IMR-90 (cell line): Measurements from ENCODE around the gene DNAH17. TPM values are rescaled to one million over a fixed set of nuclear protein-coding genes. Genes with fewer than 3 reads are reported as not detected.

Experiments used
- ATAC-seq: fragments of 200-7000 bp; cut with Tn5 transposase; 2 replicates; pipeline ENCODE4 v1.9.1; 2020; ENCODE audit warnings: low read depth, mild to moderate bottlenecking, moderate library complexity
- BruUV-seq: library from RNA; stranded (reverse); fragments of 400-500 nt; replicated peaks from 2 replicates; lab custom pipeline; 2021; lab: Mats Ljungman, UMichigan
- CTCF ChIA-PET: fragments of 300-600 bp; formaldehyde crosslinking; extraction: SDS; loops from one replicate; lab custom pipeline; 2021; ENCODE audit warnings: antibody characterized with exemption; lab: Yijun Ruan, JAX
- POLR2A ChIA-PET: fragments of 300-600 bp; sonication (Branson Sonifier 250); formaldehyde crosslinking; loops from one replicate; lab custom pipeline; 2022; ENCODE audit warnings: antibody characterized with exemption; ENCODE audit not compliant: unreplicated experiment; lab: Charles Lee
- DNase-seq: peaks from one replicate; pipeline ENCODE4 v3.0.0; 2013
- H2AFZ ChIP-seq: replicated peaks from 2 replicates; pipeline ENCODE3; 2013; ENCODE audit warnings: low read length, mild to moderate bottlenecking; ENCODE audit not compliant: poor library complexity
- H2AK5ac ChIP-seq: 2 replicates; pipeline ENCODE4 v1.6.1; 2013; ENCODE audit warnings: low read depth, low read length, inconsistent platforms
- H2AK9ac ChIP-seq: replicated peaks from 2 replicates; pipeline ENCODE3; 2013; ENCODE audit warnings: mild to moderate bottlenecking, low read depth, low read length, moderate library complexity; ENCODE audit not compliant: poor library complexity
- H2BK120ac ChIP-seq: 2 replicates; pipeline ENCODE4 v1.6.1; 2013; ENCODE audit warnings: low read depth, low read length, inconsistent platforms
- H2BK15ac ChIP-seq: 3 replicates; pipeline ENCODE4 v1.6.1; 2013; ENCODE audit warnings: low read depth, low read length, inconsistent platforms
- H2BK20ac ChIP-seq: 2 replicates; pipeline ENCODE4 v1.6.1; 2013; ENCODE audit warnings: low read depth, mild to moderate bottlenecking, inconsistent platforms, low read length, moderate library complexity
- H2BK5ac ChIP-seq: 2 replicates; pipeline ENCODE4 v1.6.1; 2013; ENCODE audit warnings: mild to moderate bottlenecking, low read depth, low read length, inconsistent platforms; ENCODE audit not compliant: poor library complexity, severe bottlenecking
- H3K14ac ChIP-seq: replicated peaks from 2 replicates; pipeline ENCODE4 v1.6.1; 2013; ENCODE audit warnings: low read depth, low read length, inconsistent platforms
- H3K18ac ChIP-seq: 2 replicates; pipeline ENCODE4 v1.6.1; 2013; ENCODE audit warnings: low read depth, low read length, control low read depth
- H3K23ac ChIP-seq: 2 replicates; pipeline ENCODE4 v1.6.1; 2013; ENCODE audit warnings: low read depth, low read length, inconsistent platforms
- H3K27ac ChIP-seq: 2 replicates; pipeline ENCODE4 v1.5.1; 2013; ENCODE audit warnings: mild to moderate bottlenecking, control low read depth, low read length; ENCODE audit not compliant: insufficient read depth
- H3K27me3 ChIP-seq: 2 replicates; pipeline ENCODE4 v1.6.1; 2013; ENCODE audit warnings: low read length; ENCODE audit not compliant: control insufficient read depth, insufficient read depth
- H3K36me3 ChIP-seq: 2 replicates; pipeline ENCODE4 v1.6.1; 2013; ENCODE audit warnings: low read length, mixed read lengths; ENCODE audit not compliant: control insufficient read depth, insufficient read depth
- H3K4ac ChIP-seq: 2 replicates; pipeline ENCODE4 v1.6.1; 2013; ENCODE audit warnings: low read depth, low read length, inconsistent platforms
- H3K4me1 ChIP-seq: 2 replicates; pipeline ENCODE4 v1.6.1; 2013; ENCODE audit warnings: low read length, mixed read lengths; ENCODE audit not compliant: control insufficient read depth, insufficient read depth
- H3K4me2 ChIP-seq: 2 replicates; pipeline ENCODE4 v1.6.1; 2013; ENCODE audit warnings: low read depth, mild to moderate bottlenecking, control low read depth, low read length, moderate library complexity
- H3K4me3 ChIP-seq: 2 replicates; pipeline ENCODE4 v1.5.1; 2013; ENCODE audit warnings: low read depth, mild to moderate bottlenecking, control low read depth, low read length, moderate library complexity; ENCODE audit not compliant: insufficient read depth
- H3K56ac ChIP-seq: 2 replicates; pipeline ENCODE4 v1.6.1; 2013; ENCODE audit warnings: low read length, inconsistent platforms; ENCODE audit not compliant: insufficient read depth; ENCODE audit errors: extremely low read depth
- H3K79me1 ChIP-seq, 2 experiments: 2 replicates each; pipeline ENCODE4 v1.6.1; 2013; ENCODE audit warnings: low read length in 2 of 2, inconsistent platforms in 1 of 2, low read depth in 1 of 2
- H3K9ac ChIP-seq: 2 replicates; pipeline ENCODE4 v1.6.1; 2013; ENCODE audit warnings: low read depth, low read length, control low read depth
- H3K9me1 ChIP-seq: 2 replicates; pipeline ENCODE4 v1.6.1; 2013; ENCODE audit warnings: low read length, inconsistent platforms; ENCODE audit not compliant: insufficient read depth
- H3K9me3 ChIP-seq: 2 replicates; pipeline ENCODE4 v1.6.1; 2013; ENCODE audit warnings: low read length; ENCODE audit not compliant: control insufficient read depth, insufficient read depth
- H4K20me1 ChIP-seq: 2 replicates; pipeline ENCODE4 v1.6.1; 2013; ENCODE audit warnings: low read length, inconsistent platforms; ENCODE audit not compliant: insufficient read depth
- H4K5ac ChIP-seq: 2 replicates; pipeline ENCODE4 v1.6.1; 2013; ENCODE audit warnings: mild to moderate bottlenecking, low read depth, low read length, control low read depth
- H4K8ac ChIP-seq, 2 experiments: 2 replicates each; pipeline ENCODE4 v1.6.1; 2013; ENCODE audit warnings: low read depth in 2 of 2, low read length in 2 of 2, control low read depth in 1 of 2, inconsistent platforms in 1 of 2
- H4K91ac ChIP-seq: 2 replicates; pipeline ENCODE4 v1.6.1; 2013; ENCODE audit warnings: low read depth, low read length, inconsistent platforms; ENCODE audit not compliant: insufficient read depth
- BHLHE40 ChIP-seq: fragments of 150-350 bp; IDR thresholded peaks from 2 replicates; pipeline ENCODE4 v1.6.1; 2016; ENCODE audit warnings: mild to moderate bottlenecking, low read depth, low read length
- CEBPB ChIP-seq: IDR thresholded peaks from 2 replicates; pipeline ENCODE4 v1.6.1; 2012; ENCODE audit warnings: low read depth, low read length, improper control_type of control experiment
- CHD1 ChIP-seq: IDR thresholded peaks from 2 replicates; pipeline ENCODE4 v1.6.1; 2012; ENCODE audit warnings: low read depth, low read length, improper control_type of control experiment
- FOS ChIP-seq: fragments of 150-350 bp; IDR thresholded peaks from 2 replicates; pipeline ENCODE4 v1.6.1; 2016; ENCODE audit warnings: low read depth, low read length
- MAFK ChIP-seq: IDR thresholded peaks from 2 replicates; pipeline ENCODE4 v1.6.1; 2012; ENCODE audit warnings: low read depth, low read length, improper control_type of control experiment
- MAZ ChIP-seq: IDR thresholded peaks from 2 replicates; pipeline ENCODE4 v1.6.1; 2012; ENCODE audit warnings: low read depth, mild to moderate bottlenecking, low read length, improper control_type of control experiment, moderate library complexity, borderline replicate concordance
- MXI1 ChIP-seq: IDR thresholded peaks from 2 replicates; pipeline ENCODE4 v1.6.1; 2012; ENCODE audit warnings: low read depth, mild to moderate bottlenecking, low read length, moderate library complexity, borderline replicate concordance
- NFE2L2 ChIP-seq: fragments of 150-350 bp; IDR thresholded peaks from 2 replicates; pipeline ENCODE4 v1.6.1; 2016; ENCODE audit warnings: low read depth, mild to moderate bottlenecking, low read length
- POLR2A ChIP-seq: IDR thresholded peaks from 2 replicates; pipeline ENCODE4 v1.6.1; 2012; ENCODE audit warnings: mild to moderate bottlenecking, low read depth, low read length
- RAD21 ChIP-seq: IDR thresholded peaks from 2 replicates; pipeline ENCODE4 v1.6.1; 2012; ENCODE audit warnings: low read length, improper control_type of control experiment
- RCOR1 ChIP-seq: IDR thresholded peaks from 2 replicates; pipeline ENCODE4 v1.6.1; 2012; ENCODE audit warnings: mild to moderate bottlenecking, low read length, improper control_type of control experiment; ENCODE audit not compliant: insufficient replicate concordance
- RFX5 ChIP-seq: IDR thresholded peaks from 2 replicates; pipeline ENCODE4 v1.8.0; 2012; ENCODE audit warnings: low read depth, mild to moderate bottlenecking, low read length, moderate library complexity
- SMC3 ChIP-seq: fragments of 150-350 bp; IDR thresholded peaks from 2 replicates; pipeline ENCODE4 v1.6.1; 2016; ENCODE audit warnings: low read depth, mild to moderate bottlenecking, antibody characterized with exemption, low read length, moderate library complexity
- WGBS, 2 experiments: methylation state at CpG; one replicate each; pipeline versions ENCODE4 v1.1.5 to v1.1.7; 2013; ENCODE audit warnings: missing lambda C conversion rate in 2 of 2; ENCODE audit not compliant: insufficient read length in 1 of 2; ENCODE audit errors: extremely low coverage in 2 of 2; 5-methylcytosine and 5-hydroxymethylcytosine counted together
- dilution Hi-C: fragments of 300-500 bp; cut with HindIII; formaldehyde crosslinking; loops from one replicate; pipeline ENCODE4 v1.14.3; 2018; ENCODE audit warnings: low sequenced_read_pairs; ENCODE audit not compliant: unreplicated experiment
- in situ Hi-C: fragments of 300-500 bp; cut with MboI; formaldehyde crosslinking; loops from 3 replicates; pipeline ENCODE4 v1.14.3; 2019; ENCODE audit warnings: low sequenced_read_pairs, inconsistent platforms, mixed read lengths
- intact Hi-C: fragments of 100-400 bp; cut with micrococcal nuclease; formaldehyde crosslinking; loops from 2 replicates; pipeline ENCODE4 v1.10.0; 2022
- polyA plus RNA-seq, 3 experiments: library from polyadenylated mRNA; depleted of rRNA; stranded (reverse); fragments of >200 nt; gene quantifications; 2 replicates each; pipeline ENCODE4 v1.2.3, GENCODE V29; 2012; ENCODE audit warnings: low replicate concordance in 1 of 3
- total RNA-seq: library from RNA; depleted of rRNA; stranded (reverse); fragments of >200 nt; gene quantifications from 2 replicates; pipeline ENCODE4 v1.2.3, GENCODE V29; 2012
- TF ChIP-seq, protein P1 (sequence below): fragments of 150-350 bp; IDR thresholded peaks from 2 replicates; pipeline ENCODE4 v1.6.1; 2016; ENCODE audit warnings: low read depth, mild to moderate bottlenecking, low read length, moderate library complexity, borderline replicate concordance
- TF ChIP-seq, protein P2 (sequence below): conservative IDR thresholded peaks from 2 replicates; pipeline ENCODE4 v1.5.1; 2012; ENCODE audit warnings: mild to moderate bottlenecking, low read depth, low read length, improper control_type of control experiment

Gene DNAH17
- total and polyA plus RNA-seq, 2 of the 4 experiments (the other 2 are of a cell fraction): not detected

DNA sequence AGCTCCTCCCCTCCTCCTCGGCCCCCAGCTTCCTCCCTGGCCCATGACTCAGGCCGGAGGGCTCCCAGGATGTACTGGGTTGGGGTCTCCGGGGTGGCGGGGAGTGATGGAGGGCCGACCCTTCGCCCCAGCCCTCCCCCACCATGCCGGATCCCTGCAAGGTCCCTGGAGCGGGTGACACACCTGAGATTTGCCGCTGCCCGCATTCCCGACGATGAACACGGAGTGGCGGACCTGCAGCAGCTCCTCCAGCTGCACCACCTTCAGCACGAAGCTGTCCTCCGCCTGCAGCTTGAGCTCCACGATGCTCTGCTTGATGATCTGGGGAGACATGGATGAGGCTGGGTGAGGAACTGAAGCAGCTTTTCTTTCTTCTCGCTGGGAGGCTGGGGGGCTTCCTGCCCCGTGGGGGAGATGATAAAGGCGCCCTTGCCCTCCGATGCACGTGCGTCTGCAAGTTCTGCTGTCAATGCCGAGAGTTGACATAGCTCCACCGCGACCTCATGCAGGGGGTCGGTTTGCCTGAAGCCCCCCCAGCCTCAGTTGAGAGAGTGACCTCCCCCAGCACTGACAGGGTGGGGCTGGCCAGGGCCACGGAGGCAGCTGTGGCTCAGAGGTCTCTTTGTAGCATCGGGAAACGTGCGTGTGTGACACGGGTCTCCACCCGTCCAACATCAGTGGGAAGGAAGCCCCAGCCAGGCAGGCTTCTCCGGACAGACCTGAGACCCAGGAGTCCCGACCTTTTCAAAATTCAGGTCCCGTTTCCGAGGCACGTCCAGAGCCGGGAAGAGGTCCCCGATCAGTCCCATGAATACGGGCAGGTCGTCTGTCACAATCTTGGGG, 83.1 kb downstream of the DNAH17 start:
- Histone ChIP-seq H4K20me1 (no peaks in the 10 kb centered on the region), H3K36me3 (no peaks in the 10 kb centered on the region), H3K27me3 (peaks cover 14% of the 10 kb centered on the region; the same call in 1 of the 2 replicates), H3K14ac (no peak overlapping the region), H3K9me1 (no peaks in the 10 kb centered on the region), H3K79me1 (no peaks in the 10 kb centered on the region), H2BK120ac (no peak overlapping the region), H3K23ac (no peak overlapping the region), H3K9me3 (no peaks in the 10 kb centered on the region), H3K4me3 (no peak overlapping the region), H2BK15ac (no peak overlapping the region), H2AK9ac (no peak overlapping the region), H3K4me2 (no peak overlapping the region), H3K9ac (no peak overlapping the region), H3K4ac (no peak overlapping the region), H2BK5ac (no peak overlapping the region), H2BK20ac (no peak overlapping the region), H3K4me1 (no peaks in the 10 kb centered on the region), H2AK5ac (no peak overlapping the region), H4K5ac (no peak overlapping the region), H3K18ac (no peak overlapping the region), H2AFZ (no peak overlapping the region), H3K27ac (no peak overlapping the region), H4K8ac (no peak overlapping the region), H3K56ac (no peak overlapping the region), H4K91ac (no peak overlapping the region)
- ChIA-PET POLR2A (no interaction called here), CTCF (no interaction called here)
- dilution Hi-C loops: no loop called here
- ATAC-seq: no peak
- intact Hi-C loops: loop anchor here (10.0 kb wide), 1 partner anchor 331 kb away; no protein-coding TSS in a partner anchor
- in situ Hi-C loops: loop anchor here (25.0 kb wide), 1 partner anchor 468 kb away; no protein-coding TSS in a partner anchor
- DNase-seq: no peak
- 62% methylated on average over 20 of the region's 42 CpGs; no CpG with 5 or more reads in 1 of the 2 experiments for WGBS, 2 experiments
- no TSS peak for BruUV-seq
- TF ChIP-seq RCOR1: no peak
- no peak for TF ChIP-seq CHD1
- no peak for TF ChIP-seq CEBPB
- TF ChIP-seq MXI1: no peak
- TF ChIP-seq NFE2L2: no peak
- no peak for TF ChIP-seq MAFK
- no peak for TF ChIP-seq RAD21
- TF ChIP-seq, protein P1, sequence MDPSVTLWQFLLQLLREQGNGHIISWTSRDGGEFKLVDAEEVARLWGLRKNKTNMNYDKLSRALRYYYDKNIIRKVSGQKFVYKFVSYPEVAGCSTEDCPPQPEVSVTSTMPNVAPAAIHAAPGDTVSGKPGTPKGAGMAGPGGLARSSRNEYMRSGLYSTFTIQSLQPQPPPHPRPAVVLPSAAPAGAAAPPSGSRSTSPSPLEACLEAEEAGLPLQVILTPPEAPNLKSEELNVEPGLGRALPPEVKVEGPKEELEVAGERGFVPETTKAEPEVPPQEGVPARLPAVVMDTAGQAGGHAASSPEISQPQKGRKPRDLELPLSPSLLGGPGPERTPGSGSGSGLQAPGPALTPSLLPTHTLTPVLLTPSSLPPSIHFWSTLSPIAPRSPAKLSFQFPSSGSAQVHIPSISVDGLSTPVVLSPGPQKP: no peak
- TF ChIP-seq POLR2A: no peak
- TF ChIP-seq, protein P2, sequence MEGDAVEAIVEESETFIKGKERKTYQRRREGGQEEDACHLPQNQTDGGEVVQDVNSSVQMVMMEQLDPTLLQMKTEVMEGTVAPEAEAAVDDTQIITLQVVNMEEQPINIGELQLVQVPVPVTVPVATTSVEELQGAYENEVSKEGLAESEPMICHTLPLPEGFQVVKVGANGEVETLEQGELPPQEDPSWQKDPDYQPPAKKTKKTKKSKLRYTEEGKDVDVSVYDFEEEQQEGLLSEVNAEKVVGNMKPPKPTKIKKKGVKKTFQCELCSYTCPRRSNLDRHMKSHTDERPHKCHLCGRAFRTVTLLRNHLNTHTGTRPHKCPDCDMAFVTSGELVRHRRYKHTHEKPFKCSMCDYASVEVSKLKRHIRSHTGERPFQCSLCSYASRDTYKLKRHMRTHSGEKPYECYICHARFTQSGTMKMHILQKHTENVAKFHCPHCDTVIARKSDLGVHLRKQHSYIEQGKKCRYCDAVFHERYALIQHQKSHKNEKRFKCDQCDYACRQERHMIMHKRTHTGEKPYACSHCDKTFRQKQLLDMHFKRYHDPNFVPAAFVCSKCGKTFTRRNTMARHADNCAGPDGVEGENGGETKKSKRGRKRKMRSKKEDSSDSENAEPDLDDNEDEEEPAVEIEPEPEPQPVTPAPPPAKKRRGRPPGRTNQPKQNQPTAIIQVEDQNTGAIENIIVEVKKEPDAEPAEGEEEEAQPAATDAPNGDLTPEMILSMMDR: no peak
- TF ChIP-seq MAZ: no peak
- no peak for TF ChIP-seq SMC3
- TF ChIP-seq FOS: no peak
- no peak for TF ChIP-seq RFX5
- TF ChIP-seq BHLHE40: no peak
